SK-N-SH (cell line): ENCODE results near the gene NR2F1-AS1. TPM values are rescaled to one million over a fixed set of nuclear protein-coding genes. Genes with fewer than 3 reads are reported as not detected.

Source experiments
- CTCF ChIA-PET: fragments of 300-600, 350-600 bp; formaldehyde crosslinking; extraction: SDS; loops from one replicate; lab custom pipeline; 2021; lab: Yijun Ruan, JAX
- POLR2A ChIA-PET: fragments of 350-600 bp; sonication (Branson Sonifier 250); formaldehyde crosslinking; extraction: SDS; loops from one replicate; lab custom pipeline; 2020; ENCODE audit warnings: antibody characterized with exemption, inconsistent platforms; lab: Yijun Ruan, JAX
- DNase-seq: peaks from one replicate; pipeline ENCODE4 v3.0.0; 2012
- H2AFZ ChIP-seq: fragments of 200-600 bp; sonication (generic); 2 replicates; pipeline ENCODE4 v1.8.1; 2016; ENCODE audit warnings: antibody characterized with exemption, mild to moderate bottlenecking, low read depth
- H3F3A ChIP-seq: fragments of 200-600 bp; sonication (generic); replicated peaks from 2 replicates; pipeline ENCODE3; 2016; ENCODE audit warnings: antibody characterized with exemption, mild to moderate bottlenecking; ENCODE audit not compliant: insufficient read depth
- H3K27ac ChIP-seq, 2 experiments: fragments of 200-500 bp in 1 of 2; fragments of 200-600 bp in 1 of 2; sonication (Bioruptor generic) in 1 of 2; sonication (generic), shearing (Covaris generic) in 1 of 2; 2 replicates each; pipeline versions ENCODE4 v1.5.1 to v1.6.1; 2014 to 2016; ENCODE audit warnings: low read depth in 2 of 2, inconsistent platforms in 1 of 2, low read length in 1 of 2, mild to moderate bottlenecking in 1 of 2, mixed read lengths in 1 of 2
- H3K27me3 ChIP-seq: fragments of 200-600 bp; sonication (generic), shearing (Covaris generic); 2 replicates; pipeline ENCODE4 v1.6.1; 2016; ENCODE audit warnings: mixed run types; ENCODE audit not compliant: insufficient read depth
- H3K36me3 ChIP-seq, 2 experiments: fragments of 200-500 bp in 1 of 2; fragments of 200-600 bp in 1 of 2; sonication (Bioruptor generic) in 1 of 2; sonication (generic) in 1 of 2; replicated peaks in 1 of 2; 2 replicates each; pipeline versions ENCODE3 to v1.5.1; 2014 to 2016; ENCODE audit warnings: low read length in 1 of 2, mild to moderate bottlenecking in 1 of 2; ENCODE audit not compliant: insufficient read depth in 2 of 2, control insufficient read depth in 1 of 2
- H3K4me1 ChIP-seq, 2 experiments: fragments of 200-500 bp in 1 of 2; fragments of 200-600 bp in 1 of 2; sonication (Bioruptor generic) in 1 of 2; sonication (generic), shearing (Covaris generic) in 1 of 2; 2 replicates each; pipeline versions ENCODE4 v1.5.1 to v1.6.1; 2014 to 2016; ENCODE audit warnings: low read depth in 1 of 2, low read length in 1 of 2, mixed run types in 1 of 2; ENCODE audit not compliant: insufficient read depth in 2 of 2, control insufficient read depth in 1 of 2
- H3K4me2 ChIP-seq: fragments of 200-600 bp; sonication (generic), shearing (Covaris generic); 2 replicates; pipeline ENCODE4 v1.6.1; 2017; ENCODE audit warnings: mixed run types
- H3K4me3 ChIP-seq, 2 experiments: fragments of 200-500 bp in 1 of 2; fragments of 200-600 bp in 1 of 2; sonication (Bioruptor generic) in 1 of 2; sonication (generic), shearing (Covaris generic) in 1 of 2; 2 replicates each; pipeline versions ENCODE4 v1.5.1 to v1.8.1; 2014 to 2016; ENCODE audit warnings: low read depth in 2 of 2, inconsistent platforms in 1 of 2, low read length in 1 of 2, mild to moderate bottlenecking in 1 of 2, mixed read lengths in 1 of 2, moderate library complexity in 1 of 2
- H3K79me2 ChIP-seq: fragments of 200-600 bp; sonication (generic); 2 replicates; pipeline ENCODE4 v1.8.1; 2017; ENCODE audit warnings: mild to moderate bottlenecking; ENCODE audit not compliant: insufficient read depth
- H3K9ac ChIP-seq: fragments of 200-600 bp; sonication (generic); 2 replicates; pipeline ENCODE4 v1.6.1; 2017; ENCODE audit warnings: mixed run types
- H3K9me2 ChIP-seq: fragments of 200-600 bp; sonication (generic); 2 replicates; pipeline ENCODE4 v1.6.1; 2017; ENCODE audit warnings: mixed run types
- H3K9me3 ChIP-seq: fragments of 200-600 bp; sonication (generic); 2 replicates; pipeline ENCODE4 v1.6.1; 2017; ENCODE audit warnings: mixed run types, mild to moderate bottlenecking, moderate library complexity
- H4K20me1 ChIP-seq: fragments of 200-600 bp; sonication (generic); 2 replicates; pipeline ENCODE4 v1.6.1; 2017; ENCODE audit warnings: mild to moderate bottlenecking, mixed run types; ENCODE audit not compliant: insufficient read depth
- ELF1 ChIP-seq: IDR thresholded peaks from 2 replicates; pipeline ENCODE4 v1.4.0; 2012
- EP300 ChIP-seq, 2 experiments: IDR thresholded peaks; 2 replicates each; pipeline versions ENCODE4 v1.4.0 to v1.6.1; 2012; ENCODE audit warnings: borderline replicate concordance in 1 of 2, low read depth in 1 of 2, low read length in 1 of 2
- GABPA ChIP-seq: IDR thresholded peaks from 2 replicates; pipeline ENCODE4 v1.4.0; 2012; ENCODE audit warnings: low read depth, mild to moderate bottlenecking
- MXI1 ChIP-seq: IDR thresholded peaks from 2 replicates; pipeline ENCODE4 v1.6.1; 2012; ENCODE audit warnings: mild to moderate bottlenecking, low read depth, low read length, improper control_type of control experiment
- RXRA ChIP-seq: IDR thresholded peaks from 2 replicates; pipeline ENCODE4 v1.4.0; 2012; ENCODE audit warnings: low read depth, mild to moderate bottlenecking, borderline replicate concordance
- TAF1 ChIP-seq: IDR thresholded peaks from 2 replicates; pipeline ENCODE4 v1.6.1; 2012; ENCODE audit warnings: low read depth, mild to moderate bottlenecking, low read length, moderate library complexity, borderline replicate concordance
- TCF12 ChIP-seq: IDR thresholded peaks from 2 replicates; pipeline ENCODE4 v1.4.0; 2012
- WGBS: methylation state at CpG from one replicate; pipeline ENCODE4 v1.1.6; 2017; ENCODE audit warnings: low lambda C conversion rate; 5-methylcytosine and 5-hydroxymethylcytosine counted together
- polyA plus RNA-seq, 3 experiments: library from polyadenylated mRNA; depleted of rRNA; stranded (reverse); fragments of >200 nt; gene quantifications; 2 replicates each; pipeline ENCODE4 v1.2.3, GENCODE V29; 2012
- TF ChIP-seq, protein P1 (sequence below): IDR thresholded peaks from 2 replicates; pipeline ENCODE4; 2012
- TF ChIP-seq, protein P2 (sequence below): fragments of 150-350 bp; IDR thresholded peaks from 2 replicates; pipeline ENCODE4 v1.6.1; 2017; ENCODE audit warnings: antibody characterized with exemption, low read length, low read depth, borderline replicate concordance
- TF ChIP-seq, protein P3 (sequence below): IDR thresholded peaks from 2 replicates; pipeline ENCODE4 v1.4.0; 2012; ENCODE audit warnings: low read depth, borderline replicate concordance

NR2F1-AS1 gene
- polyA plus RNA-seq, 1 of the 3 experiments (the other 2 are of a cell fraction): 7.4 TPM

DNA sequence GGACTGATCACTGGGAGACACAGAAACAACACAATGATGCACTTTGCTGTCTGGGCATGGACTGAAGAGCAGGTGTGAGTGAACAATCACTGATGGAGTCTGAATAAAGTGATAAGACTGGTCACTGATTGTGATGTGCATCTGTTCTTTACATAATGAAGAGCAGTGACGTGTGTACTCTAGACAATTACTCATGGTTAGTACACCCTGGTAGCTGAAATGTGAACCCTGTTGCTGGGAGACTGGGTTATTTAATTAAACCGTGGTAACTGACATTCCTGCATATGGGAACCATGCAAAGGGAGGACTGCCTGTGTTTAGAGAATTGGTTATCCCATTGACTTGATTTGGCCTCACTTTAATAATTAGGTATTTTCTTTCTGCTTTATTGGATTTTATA, 202.9 kb downstream of the NR2F1-AS1 start (continued):
- TF ChIP-seq TAF1: no peak
- TF ChIP-seq, protein P1, sequence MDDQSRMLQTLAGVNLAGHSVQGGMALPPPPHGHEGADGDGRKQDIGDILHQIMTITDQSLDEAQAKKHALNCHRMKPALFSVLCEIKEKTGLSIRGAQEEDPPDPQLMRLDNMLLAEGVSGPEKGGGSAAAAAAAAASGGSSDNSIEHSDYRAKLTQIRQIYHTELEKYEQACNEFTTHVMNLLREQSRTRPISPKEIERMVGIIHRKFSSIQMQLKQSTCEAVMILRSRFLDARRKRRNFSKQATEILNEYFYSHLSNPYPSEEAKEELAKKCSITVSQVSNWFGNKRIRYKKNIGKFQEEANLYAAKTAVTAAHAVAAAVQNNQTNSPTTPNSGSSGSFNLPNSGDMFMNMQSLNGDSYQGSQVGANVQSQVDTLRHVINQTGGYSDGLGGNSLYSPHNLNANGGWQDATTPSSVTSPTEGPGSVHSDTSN: no peak
- TF ChIP-seq, protein P2, sequence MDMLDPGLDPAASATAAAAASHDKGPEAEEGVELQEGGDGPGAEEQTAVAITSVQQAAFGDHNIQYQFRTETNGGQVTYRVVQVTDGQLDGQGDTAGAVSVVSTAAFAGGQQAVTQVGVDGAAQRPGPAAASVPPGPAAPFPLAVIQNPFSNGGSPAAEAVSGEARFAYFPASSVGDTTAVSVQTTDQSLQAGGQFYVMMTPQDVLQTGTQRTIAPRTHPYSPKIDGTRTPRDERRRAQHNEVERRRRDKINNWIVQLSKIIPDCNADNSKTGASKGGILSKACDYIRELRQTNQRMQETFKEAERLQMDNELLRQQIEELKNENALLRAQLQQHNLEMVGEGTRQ: no peak

DNA sequence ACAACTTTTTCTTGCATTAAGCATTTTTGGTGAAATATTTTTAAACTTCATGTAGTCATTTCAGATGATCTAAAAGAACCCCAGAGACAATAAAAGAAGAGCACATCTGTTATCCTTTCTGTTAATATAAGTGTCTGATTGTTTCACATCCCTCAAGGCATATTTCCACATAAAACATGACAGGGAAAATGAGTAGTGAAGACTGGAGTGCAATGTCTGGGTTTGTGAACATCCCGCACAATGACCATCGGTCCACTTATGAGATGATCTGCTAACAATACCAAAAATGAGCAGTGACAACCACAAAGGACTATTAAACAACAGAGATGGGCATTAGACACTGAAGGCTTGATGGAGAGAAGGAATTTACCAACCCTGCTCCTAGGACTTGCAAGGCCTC, 209.1 kb downstream of the NR2F1-AS1 start:
- ChIA-PET POLR2A (no interaction called here), CTCF (no interaction called here)
- no peaks in the 10 kb centered on the region for H3K4me1 ChIP-seq
- no peaks in the 10 kb centered on the region for H3K79me2 ChIP-seq
- no peak overlapping the region for H3K9ac ChIP-seq
- no peaks in the 10 kb centered on the region for H4K20me1 ChIP-seq
- no peak for DNase-seq
- H3K4me3 ChIP-seq: no peak overlapping the region
- no peaks in the 10 kb centered on the region for H3K27me3 ChIP-seq
- WGBS: 72% methylated on average over 2 of the region's 2 CpGs
- TF ChIP-seq TCF12 (no peak), RXRA (no peak), ELF1 (no peak), MXI1 (no peak), GABPA (no peak), EP300 (IDR thresholded peaks at IDR 0.05; ENCODE audit: borderline replicate concordance in 1 of 2, low read depth in 1 of 2, low read length in 1 of 2) (0 out of 4 replicates have a peak, but pooled peaks of 1 of the 2 experiments have one; percentile 19)
- TF ChIP-seq, protein P3, sequence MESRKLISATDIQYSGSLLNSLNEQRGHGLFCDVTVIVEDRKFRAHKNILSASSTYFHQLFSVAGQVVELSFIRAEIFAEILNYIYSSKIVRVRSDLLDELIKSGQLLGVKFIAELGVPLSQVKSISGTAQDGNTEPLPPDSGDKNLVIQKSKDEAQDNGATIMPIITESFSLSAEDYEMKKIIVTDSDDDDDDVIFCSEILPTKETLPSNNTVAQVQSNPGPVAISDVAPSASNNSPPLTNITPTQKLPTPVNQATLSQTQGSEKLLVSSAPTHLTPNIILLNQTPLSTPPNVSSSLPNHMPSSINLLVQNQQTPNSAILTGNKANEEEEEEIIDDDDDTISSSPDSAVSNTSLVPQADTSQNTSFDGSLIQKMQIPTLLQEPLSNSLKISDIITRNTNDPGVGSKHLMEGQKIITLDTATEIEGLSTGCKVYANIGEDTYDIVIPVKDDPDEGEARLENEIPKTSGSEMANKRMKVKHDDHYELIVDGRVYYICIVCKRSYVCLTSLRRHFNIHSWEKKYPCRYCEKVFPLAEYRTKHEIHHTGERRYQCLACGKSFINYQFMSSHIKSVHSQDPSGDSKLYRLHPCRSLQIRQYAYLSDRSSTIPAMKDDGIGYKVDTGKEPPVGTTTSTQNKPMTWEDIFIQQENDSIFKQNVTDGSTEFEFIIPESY: no peak
- TF ChIP-seq, protein P1: no peak
- no peaks in the 10 kb centered on the region for H3K9me3 ChIP-seq
- H3K27ac ChIP-seq: no peak overlapping the region
- H3K36me3 ChIP-seq: no peaks in the 10 kb centered on the region
- no peak overlapping the region for H3K4me2 ChIP-seq
- no peaks in the 10 kb centered on the region for H3F3A ChIP-seq
- H2AFZ ChIP-seq: 0 out of 2 replicates have a peak overlapping the region, but pooled peaks have one; percentile 36
- no peaks in the 10 kb centered on the region for H3K9me2 ChIP-seq
